GM23338 (cell line): Measurements from ENCODE around the gene CDH20. TPM values are rescaled to one million over a fixed set of nuclear protein-coding genes. Genes with fewer than 3 reads are reported as not detected.

Experiments used
- ATAC-seq: fragments of 200-7000 bp; cut with Tn5 transposase; 3 replicates; pipeline ENCODE4 v1.9.1; 2020
- DNase-seq: peaks from one replicate; pipeline ENCODE4 v3.0.0-alpha.2; 2015; ENCODE audit warnings: low spot score
- H2AFZ ChIP-seq: fragments of 200-600 bp; sonication (generic); 2 replicates; pipeline ENCODE4 v1.8.0; 2016; ENCODE audit warnings: antibody characterized with exemption, mild to moderate bottlenecking, moderate library complexity
- H3F3A ChIP-seq: fragments of 200-600 bp; sonication (generic); replicated peaks from 2 replicates; pipeline ENCODE4 v1.8.0; 2017; ENCODE audit warnings: antibody characterized with exemption, mixed run types, low read depth
- H3K27ac ChIP-seq: fragments of 200-600 bp; sonication (generic); 2 replicates; pipeline ENCODE4 v1.6.1; 2016; ENCODE audit warnings: low read depth
- H3K27me3 ChIP-seq: fragments of 200-600 bp; sonication (generic); 2 replicates; pipeline ENCODE4 v1.8.0; 2016; ENCODE audit warnings: mild to moderate bottlenecking, mixed run types, moderate library complexity; ENCODE audit not compliant: insufficient read depth
- H3K36me3 ChIP-seq: fragments of 200-600 bp; sonication (generic); 2 replicates; pipeline ENCODE4 v1.8.0; 2016; ENCODE audit warnings: mild to moderate bottlenecking; ENCODE audit not compliant: insufficient read depth
- H3K4me1 ChIP-seq: fragments of 200-600 bp; sonication (generic); 2 replicates; pipeline ENCODE4 v1.8.0; 2016; ENCODE audit warnings: mild to moderate bottlenecking, moderate library complexity; ENCODE audit not compliant: insufficient read depth
- H3K4me2 ChIP-seq: fragments of 200-600 bp; sonication (generic); 2 replicates; pipeline ENCODE4 v1.7.1; 2017; ENCODE audit warnings: mixed run types
- H3K4me3 ChIP-seq: fragments of 200-600 bp; sonication (generic); 2 replicates; pipeline ENCODE4 v1.6.1; 2016; ENCODE audit warnings: mixed run types
- H3K79me2 ChIP-seq: fragments of 200-600 bp; sonication (generic); replicated peaks from 2 replicates; pipeline ENCODE4 v1.8.0; 2017; ENCODE audit warnings: mild to moderate bottlenecking; ENCODE audit not compliant: insufficient read depth
- H3K9me2 ChIP-seq: fragments of 200-600 bp; sonication (generic); 2 replicates; pipeline ENCODE4 v1.8.0; 2017; ENCODE audit not compliant: insufficient read depth
- H4K20me1 ChIP-seq: fragments of 200-600 bp; sonication (generic); replicated peaks from 2 replicates; pipeline ENCODE4 v1.8.0; 2017; ENCODE audit warnings: mild to moderate bottlenecking; ENCODE audit not compliant: insufficient read depth
- H3K27ac Mint-ChIP-seq: 2 replicates; pipeline ENCODE4 v1.8.0; 2020; ENCODE audit warnings: inconsistent platforms, mild to moderate bottlenecking, moderate library complexity, mixed read lengths
- H3K27me3 Mint-ChIP-seq: 3 replicates; pipeline ENCODE4 v1.8.0; 2022; ENCODE audit warnings: low read depth, mild to moderate bottlenecking, moderate library complexity, mixed read lengths, inconsistent platforms; ENCODE audit not compliant: insufficient read depth, poor library complexity
- H3K36me3 Mint-ChIP-seq: 3 replicates; pipeline ENCODE4 v1.8.0; 2021; ENCODE audit warnings: low read depth, mild to moderate bottlenecking, inconsistent platforms, moderate library complexity, mixed read lengths
- H3K4me1 Mint-ChIP-seq: 3 replicates; pipeline ENCODE4 v1.8.0; 2020; ENCODE audit warnings: mild to moderate bottlenecking, inconsistent platforms, mixed read lengths
- H3K4me3 Mint-ChIP-seq: 3 replicates; pipeline ENCODE4 v1.8.0; 2021; ENCODE audit warnings: moderate library complexity, mild to moderate bottlenecking, inconsistent platforms, mixed read lengths
- H3K9me3 Mint-ChIP-seq: 3 replicates; pipeline ENCODE4 v1.8.0; 2020; ENCODE audit warnings: moderate library complexity, mild to moderate bottlenecking, inconsistent platforms, mixed read lengths
- EZH2 ChIP-seq: fragments of 200-600 bp; sonication (generic); IDR thresholded peaks from one replicate; pipeline ENCODE4 v1.8.0; 2017; ENCODE audit warnings: antibody characterized with exemption, mild to moderate bottlenecking, low read depth; ENCODE audit not compliant: unreplicated experiment
- EZH2phosphoT487 ChIP-seq: fragments of 200-600 bp; sonication (generic); IDR thresholded peaks from one replicate; pipeline ENCODE4 v1.8.1; 2018; ENCODE audit warnings: antibody characterized with exemption; ENCODE audit not compliant: unreplicated experiment
- NANOG ChIP-seq: IDR thresholded peaks from 2 replicates; pipeline ENCODE4 v1.6.1; 2016; ENCODE audit warnings: antibody characterized with exemption, borderline replicate concordance
- POLR2AphosphoS5 ChIP-seq: IDR thresholded peaks from 2 replicates; pipeline ENCODE4 v1.6.1; 2016; ENCODE audit warnings: antibody characterized with exemption, low read depth
- STAT1 ChIP-seq: IDR thresholded peaks from one replicate; pipeline ENCODE4 v1.6.1; 2016; ENCODE audit warnings: antibody characterized with exemption; ENCODE audit not compliant: unreplicated experiment
- polyA plus RNA-seq: library from polyadenylated mRNA; unstranded; fragments of >200 nt; fragmentation: Nextera tagmentation; extraction: Ambion mirVana; gene quantifications from 2 replicates; pipeline ENCODE4 v1.2.1, GENCODE V29; 2016
- total RNA-seq: library from RNA; depleted of rRNA; stranded (reverse); fragments of >200 nt; shearing (Covaris generic); gene quantifications from 2 replicates; pipeline ENCODE4 v1.2.3, GENCODE V29; 2014
- TF ChIP-seq, protein P1 (sequence below): fragments of 250-450 bp; sonication (Bioruptor Pico); IDR thresholded peaks from 2 replicates; pipeline ENCODE4 v1.5.0; 2020; ENCODE audit warnings: mild to moderate bottlenecking, moderate library complexity
- TF ChIP-seq, protein P2 (sequence below), 2 experiments: fragments of 200-600 bp in 1 of 2; sonication (generic) in 1 of 2; conservative IDR thresholded peaks; 2 replicates each; pipeline versions ENCODE4 v1.5.1 to v1.6.1; 2016 to 2017; ENCODE audit warnings: antibody characterized with exemption in 2 of 2, low read depth in 2 of 2, mild to moderate bottlenecking in 2 of 2, moderate library complexity in 1 of 2
- TF ChIP-seq, protein P3 (sequence below): IDR thresholded peaks from one replicate; pipeline ENCODE4 v1.6.1; 2018; ENCODE audit warnings: antibody characterized with exemption; ENCODE audit not compliant: unreplicated experiment

The CDH20 gene
- total and polyA plus RNA-seq, 2 experiments from 2014 or later, result 1.0 TPM; not detected in 1

DNA sequence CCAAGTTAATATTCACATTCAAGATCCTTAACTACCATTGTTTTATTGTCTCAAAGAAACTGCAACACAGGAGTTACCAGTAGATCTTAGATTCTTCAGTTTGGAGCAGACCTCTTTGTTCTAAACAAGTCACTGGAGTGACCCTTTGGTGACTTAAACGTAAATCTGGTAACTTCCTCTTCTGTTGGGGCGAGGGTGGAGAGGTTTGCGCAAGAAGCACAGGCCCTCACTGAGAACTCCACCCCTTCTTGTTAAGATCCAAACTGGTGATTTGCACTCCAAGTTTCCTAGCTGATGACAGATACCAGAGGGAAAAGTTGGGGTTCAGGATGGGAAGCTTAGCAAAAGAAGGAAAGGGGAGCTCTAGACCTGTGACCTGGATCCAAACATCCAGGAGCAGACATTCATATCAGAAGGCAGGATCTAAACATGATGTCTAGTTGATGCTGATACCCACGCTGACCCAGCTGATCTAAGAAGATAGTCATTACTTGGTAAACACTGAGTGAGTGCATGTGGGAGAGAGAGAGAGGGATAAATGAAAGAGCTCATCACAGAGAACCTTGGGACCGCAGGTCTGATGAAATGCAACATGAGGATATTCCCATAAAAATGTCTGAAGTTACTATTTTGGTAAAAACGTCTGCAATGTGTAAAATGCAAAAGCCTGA, 256.0 kb downstream of the CDH20 start:
- 0 out of 3 replicates have a peak, but pooled peaks cover 6% of the 10 kb centered on the region for H3K4me1 Mint-ChIP-seq
- no peak overlapping the region for H3K27ac ChIP-seq
- H3K27ac Mint-ChIP-seq, result no peak overlapping the region
- H3K27me3 Mint-ChIP-seq, result no peaks in the 10 kb centered on the region
- no peak overlapping the region for H3K4me3 Mint-ChIP-seq
- H3K4me3 ChIP-seq, result no peak overlapping the region
- ATAC-seq (no peak), DNase-seq (no peak)
- no peaks in the 10 kb centered on the region for H3K4me1 ChIP-seq
- no peaks in the 10 kb centered on the region for H3F3A ChIP-seq
- no peaks in the 10 kb centered on the region for H3K36me3 ChIP-seq
- H3K4me2 ChIP-seq, result no peak overlapping the region
- no peaks in the 10 kb centered on the region for H3K79me2 ChIP-seq
- no peaks in the 10 kb centered on the region; the same call in 2 of the 3 replicates for H3K9me3 Mint-ChIP-seq
- no peaks in the 10 kb centered on the region for H3K27me3 ChIP-seq
- peaks cover 17% of the 10 kb centered on the region; the same call in 1 of the 2 replicates for H3K9me2 ChIP-seq
- TF ChIP-seq POLR2AphosphoS5, result no peak
- TF ChIP-seq NANOG, result no peak
- H4K20me1 ChIP-seq, result no peaks in the 10 kb centered on the region
- 0 out of 2 replicates have a peak overlapping the region, but pooled peaks have one; percentile 76 for H2AFZ ChIP-seq
- H3K36me3 Mint-ChIP-seq, result no peaks in the 10 kb centered on the region

DNA sequence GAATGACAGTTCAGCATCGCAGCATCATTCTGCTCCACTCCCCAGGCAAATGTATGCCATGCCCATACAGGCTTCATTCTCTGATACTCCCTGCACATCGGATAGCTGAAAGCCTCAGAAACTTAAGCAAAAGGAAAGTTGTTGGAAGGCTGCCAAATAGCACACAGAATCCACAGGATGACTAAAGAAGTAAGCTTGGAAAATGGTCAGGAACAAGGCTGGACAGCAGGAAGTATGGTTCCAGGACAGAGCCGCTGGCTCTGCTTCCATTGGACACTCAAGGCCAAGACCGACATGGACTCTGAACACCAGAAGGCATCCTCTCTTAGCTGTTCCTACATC, 256.5 kb downstream of the CDH20 start:
- H3K27ac Mint-ChIP-seq, result no peak overlapping the region
- H3K4me2 ChIP-seq, result no peak overlapping the region
- H3K36me3 ChIP-seq, result no peaks in the 10 kb centered on the region
- no peaks in the 10 kb centered on the region for H3K4me1 ChIP-seq
- H2AFZ ChIP-seq, result no peak overlapping the region
- H3K79me2 ChIP-seq, result no peaks in the 10 kb centered on the region
- ATAC-seq (no peak), DNase-seq (no peak)
- no peaks in the 10 kb centered on the region; the same call in 2 of the 3 replicates for H3K9me3 Mint-ChIP-seq
- no peaks in the 10 kb centered on the region for H3K36me3 Mint-ChIP-seq
- peaks cover 17% of the 10 kb centered on the region; the same call in 1 of the 2 replicates for H3K9me2 ChIP-seq
- no peaks in the 10 kb centered on the region for H3F3A ChIP-seq
- H3K4me3 Mint-ChIP-seq, result no peak overlapping the region
- H4K20me1 ChIP-seq, result no peaks in the 10 kb centered on the region
- no peaks in the 10 kb centered on the region for H3K27me3 ChIP-seq
- H3K4me1 Mint-ChIP-seq, result 0 out of 3 replicates have a peak, but pooled peaks cover 6% of the 10 kb centered on the region
- no peaks in the 10 kb centered on the region for H3K27me3 Mint-ChIP-seq
- H3K4me3 ChIP-seq, result no peak overlapping the region
- no peak overlapping the region for H3K27ac ChIP-seq
- TF ChIP-seq STAT1, result no peak
- no peak for TF ChIP-seq NANOG
- no peak for TF ChIP-seq EZH2phosphoT487
- TF ChIP-seq, protein P1, sequence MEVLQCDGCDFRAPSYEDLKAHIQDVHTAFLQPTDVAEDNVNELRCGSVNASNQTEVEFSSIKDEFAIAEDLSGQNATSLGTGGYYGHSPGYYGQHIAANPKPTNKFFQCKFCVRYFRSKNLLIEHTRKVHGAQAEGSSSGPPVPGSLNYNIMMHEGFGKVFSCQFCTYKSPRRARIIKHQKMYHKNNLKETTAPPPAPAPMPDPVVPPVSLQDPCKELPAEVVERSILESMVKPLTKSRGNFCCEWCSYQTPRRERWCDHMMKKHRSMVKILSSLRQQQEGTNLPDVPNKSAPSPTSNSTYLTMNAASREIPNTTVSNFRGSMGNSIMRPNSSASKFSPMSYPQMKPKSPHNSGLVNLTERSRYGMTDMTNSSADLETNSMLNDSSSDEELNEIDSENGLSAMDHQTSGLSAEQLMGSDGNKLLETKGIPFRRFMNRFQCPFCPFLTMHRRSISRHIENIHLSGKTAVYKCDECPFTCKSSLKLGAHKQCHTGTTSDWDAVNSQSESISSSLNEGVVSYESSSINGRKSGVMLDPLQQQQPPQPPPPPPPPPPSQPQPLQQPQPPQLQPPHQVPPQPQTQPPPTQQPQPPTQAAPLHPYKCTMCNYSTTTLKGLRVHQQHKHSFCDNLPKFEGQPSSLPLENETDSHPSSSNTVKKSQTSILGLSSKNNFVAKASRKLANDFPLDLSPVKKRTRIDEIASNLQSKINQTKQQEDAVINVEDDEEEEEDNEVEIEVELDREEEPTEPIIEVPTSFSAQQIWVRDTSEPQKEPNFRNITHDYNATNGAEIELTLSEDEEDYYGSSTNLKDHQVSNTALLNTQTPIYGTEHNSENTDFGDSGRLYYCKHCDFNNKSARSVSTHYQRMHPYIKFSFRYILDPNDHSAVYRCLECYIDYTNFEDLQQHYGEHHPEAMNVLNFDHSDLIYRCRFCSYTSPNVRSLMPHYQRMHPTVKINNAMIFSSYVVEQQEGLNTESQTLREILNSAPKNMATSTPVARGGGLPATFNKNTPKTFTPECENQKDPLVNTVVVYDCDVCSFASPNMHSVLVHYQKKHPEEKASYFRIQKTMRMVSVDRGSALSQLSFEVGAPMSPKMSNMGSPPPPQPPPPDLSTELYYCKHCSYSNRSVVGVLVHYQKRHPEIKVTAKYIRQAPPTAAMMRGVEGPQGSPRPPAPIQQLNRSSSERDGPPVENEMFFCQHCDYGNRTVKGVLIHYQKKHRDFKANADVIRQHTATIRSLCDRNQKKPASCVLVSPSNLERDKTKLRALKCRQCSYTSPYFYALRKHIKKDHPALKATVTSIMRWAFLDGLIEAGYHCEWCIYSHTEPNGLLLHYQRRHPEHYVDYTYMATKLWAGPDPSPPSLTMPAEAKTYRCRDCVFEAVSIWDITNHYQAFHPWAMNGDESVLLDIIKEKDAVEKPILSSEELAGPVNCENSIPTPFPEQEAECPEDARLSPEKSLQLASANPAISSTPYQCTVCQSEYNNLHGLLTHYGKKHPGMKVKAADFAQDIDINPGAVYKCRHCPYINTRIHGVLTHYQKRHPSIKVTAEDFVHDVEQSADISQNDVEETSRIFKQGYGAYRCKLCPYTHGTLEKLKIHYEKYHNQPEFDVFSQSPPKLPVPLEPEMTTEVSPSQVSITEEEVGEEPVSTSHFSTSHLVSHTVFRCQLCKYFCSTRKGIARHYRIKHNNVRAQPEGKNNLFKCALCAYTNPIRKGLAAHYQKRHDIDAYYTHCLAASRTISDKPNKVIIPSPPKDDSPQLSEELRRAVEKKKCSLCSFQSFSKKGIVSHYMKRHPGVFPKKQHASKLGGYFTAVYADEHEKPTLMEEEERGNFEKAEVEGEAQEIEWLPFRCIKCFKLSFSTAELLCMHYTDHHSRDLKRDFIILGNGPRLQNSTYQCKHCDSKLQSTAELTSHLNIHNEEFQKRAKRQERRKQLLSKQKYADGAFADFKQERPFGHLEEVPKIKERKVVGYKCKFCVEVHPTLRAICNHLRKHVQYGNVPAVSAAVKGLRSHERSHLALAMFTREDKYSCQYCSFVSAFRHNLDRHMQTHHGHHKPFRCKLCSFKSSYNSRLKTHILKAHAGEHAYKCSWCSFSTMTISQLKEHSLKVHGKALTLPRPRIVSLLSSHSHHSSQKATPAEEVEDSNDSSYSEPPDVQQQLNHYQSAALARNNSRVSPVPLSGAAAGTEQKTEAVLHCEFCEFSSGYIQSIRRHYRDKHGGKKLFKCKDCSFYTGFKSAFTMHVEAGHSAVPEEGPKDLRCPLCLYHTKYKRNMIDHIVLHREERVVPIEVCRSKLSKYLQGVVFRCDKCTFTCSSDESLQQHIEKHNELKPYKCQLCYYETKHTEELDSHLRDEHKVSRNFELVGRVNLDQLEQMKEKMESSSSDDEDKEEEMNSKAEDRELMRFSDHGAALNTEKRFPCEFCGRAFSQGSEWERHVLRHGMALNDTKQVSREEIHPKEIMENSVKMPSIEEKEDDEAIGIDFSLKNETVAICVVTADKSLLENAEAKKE (CRISPR knock-in tag), result no peak
- no peak for TF ChIP-seq EZH2
- TF ChIP-seq POLR2AphosphoS5, result no peak
- TF ChIP-seq, protein P2, sequence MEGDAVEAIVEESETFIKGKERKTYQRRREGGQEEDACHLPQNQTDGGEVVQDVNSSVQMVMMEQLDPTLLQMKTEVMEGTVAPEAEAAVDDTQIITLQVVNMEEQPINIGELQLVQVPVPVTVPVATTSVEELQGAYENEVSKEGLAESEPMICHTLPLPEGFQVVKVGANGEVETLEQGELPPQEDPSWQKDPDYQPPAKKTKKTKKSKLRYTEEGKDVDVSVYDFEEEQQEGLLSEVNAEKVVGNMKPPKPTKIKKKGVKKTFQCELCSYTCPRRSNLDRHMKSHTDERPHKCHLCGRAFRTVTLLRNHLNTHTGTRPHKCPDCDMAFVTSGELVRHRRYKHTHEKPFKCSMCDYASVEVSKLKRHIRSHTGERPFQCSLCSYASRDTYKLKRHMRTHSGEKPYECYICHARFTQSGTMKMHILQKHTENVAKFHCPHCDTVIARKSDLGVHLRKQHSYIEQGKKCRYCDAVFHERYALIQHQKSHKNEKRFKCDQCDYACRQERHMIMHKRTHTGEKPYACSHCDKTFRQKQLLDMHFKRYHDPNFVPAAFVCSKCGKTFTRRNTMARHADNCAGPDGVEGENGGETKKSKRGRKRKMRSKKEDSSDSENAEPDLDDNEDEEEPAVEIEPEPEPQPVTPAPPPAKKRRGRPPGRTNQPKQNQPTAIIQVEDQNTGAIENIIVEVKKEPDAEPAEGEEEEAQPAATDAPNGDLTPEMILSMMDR (conservative IDR thresholded peaks at IDR 0.05; ENCODE audit: low read depth in 2 of 2), result no peak
- TF ChIP-seq, protein P3, sequence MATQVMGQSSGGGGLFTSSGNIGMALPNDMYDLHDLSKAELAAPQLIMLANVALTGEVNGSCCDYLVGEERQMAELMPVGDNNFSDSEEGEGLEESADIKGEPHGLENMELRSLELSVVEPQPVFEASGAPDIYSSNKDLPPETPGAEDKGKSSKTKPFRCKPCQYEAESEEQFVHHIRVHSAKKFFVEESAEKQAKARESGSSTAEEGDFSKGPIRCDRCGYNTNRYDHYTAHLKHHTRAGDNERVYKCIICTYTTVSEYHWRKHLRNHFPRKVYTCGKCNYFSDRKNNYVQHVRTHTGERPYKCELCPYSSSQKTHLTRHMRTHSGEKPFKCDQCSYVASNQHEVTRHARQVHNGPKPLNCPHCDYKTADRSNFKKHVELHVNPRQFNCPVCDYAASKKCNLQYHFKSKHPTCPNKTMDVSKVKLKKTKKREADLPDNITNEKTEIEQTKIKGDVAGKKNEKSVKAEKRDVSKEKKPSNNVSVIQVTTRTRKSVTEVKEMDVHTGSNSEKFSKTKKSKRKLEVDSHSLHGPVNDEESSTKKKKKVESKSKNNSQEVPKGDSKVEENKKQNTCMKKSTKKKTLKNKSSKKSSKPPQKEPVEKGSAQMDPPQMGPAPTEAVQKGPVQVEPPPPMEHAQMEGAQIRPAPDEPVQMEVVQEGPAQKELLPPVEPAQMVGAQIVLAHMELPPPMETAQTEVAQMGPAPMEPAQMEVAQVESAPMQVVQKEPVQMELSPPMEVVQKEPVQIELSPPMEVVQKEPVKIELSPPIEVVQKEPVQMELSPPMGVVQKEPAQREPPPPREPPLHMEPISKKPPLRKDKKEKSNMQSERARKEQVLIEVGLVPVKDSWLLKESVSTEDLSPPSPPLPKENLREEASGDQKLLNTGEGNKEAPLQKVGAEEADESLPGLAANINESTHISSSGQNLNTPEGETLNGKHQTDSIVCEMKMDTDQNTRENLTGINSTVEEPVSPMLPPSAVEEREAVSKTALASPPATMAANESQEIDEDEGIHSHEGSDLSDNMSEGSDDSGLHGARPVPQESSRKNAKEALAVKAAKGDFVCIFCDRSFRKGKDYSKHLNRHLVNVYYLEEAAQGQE, result no peak
